HG03342 (cell line): ENCODE results near the gene ZNF195.
"Not testable (repeated sequence)": the region's sequence is repeated elsewhere in the genome, so short reads cannot be mapped to it uniquely, and the experiment has no call there.

Source experiments
- ATAC-seq: cut with Tn5 transposase; IDR thresholded peaks from one replicate; pipeline ENCODE4 v1.9.1; 2021; ENCODE audit warnings: mild to moderate bottlenecking, moderate library complexity; ENCODE audit not compliant: unreplicated experiment

Gene ZNF195

GRCh38 chr11:3402861-3403250, 23.9 kb upstream of the ZNF195 start:
- ATAC-seq, result not testable (repeated sequence)

DNA sequence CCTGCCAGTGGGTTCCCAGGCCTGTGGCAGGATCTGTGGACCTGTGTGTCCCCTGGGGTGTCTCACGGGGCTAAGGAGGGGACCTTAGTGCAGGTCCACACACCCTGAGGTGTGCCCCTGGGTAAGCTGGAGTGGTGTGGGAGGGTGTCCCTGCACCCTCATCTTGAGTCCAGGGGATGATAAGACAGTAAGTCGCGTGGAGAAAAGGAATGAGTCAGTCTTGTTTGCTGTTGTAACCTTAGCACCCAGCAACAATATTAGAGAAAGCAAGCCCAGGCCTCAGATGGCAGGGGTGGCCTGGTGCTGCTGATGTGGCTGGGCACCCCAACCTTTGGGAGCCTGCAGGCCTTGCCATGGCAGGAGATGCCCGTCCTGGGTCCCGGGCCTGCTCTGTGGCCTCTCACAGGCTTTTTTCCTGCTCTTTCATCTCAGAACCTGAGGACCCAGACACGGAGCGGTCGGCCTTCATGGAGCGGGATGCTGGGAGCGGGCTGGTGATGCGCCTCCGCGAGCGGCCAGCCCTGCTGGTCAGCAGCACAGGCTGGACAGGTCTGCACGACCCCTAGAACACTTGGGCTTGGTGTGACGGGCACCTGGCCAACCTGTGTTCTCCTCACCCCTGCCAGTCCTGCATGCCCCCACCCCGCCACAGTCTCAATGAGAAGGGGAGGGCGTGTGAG, 23.4 kb upstream of the ZNF195 start:
- ATAC-seq, result not testable (repeated sequence)

GRCh38 chr11:3401052-3401451, 22.1 kb upstream of the ZNF195 start:
- not testable (repeated sequence) for ATAC-seq

- ATAC-seq, result not testable (repeated sequence)
These were observed 19.6 kb upstream of the ZNF195 start for GRCh38 chr11:3398509-3398908.

DNA sequence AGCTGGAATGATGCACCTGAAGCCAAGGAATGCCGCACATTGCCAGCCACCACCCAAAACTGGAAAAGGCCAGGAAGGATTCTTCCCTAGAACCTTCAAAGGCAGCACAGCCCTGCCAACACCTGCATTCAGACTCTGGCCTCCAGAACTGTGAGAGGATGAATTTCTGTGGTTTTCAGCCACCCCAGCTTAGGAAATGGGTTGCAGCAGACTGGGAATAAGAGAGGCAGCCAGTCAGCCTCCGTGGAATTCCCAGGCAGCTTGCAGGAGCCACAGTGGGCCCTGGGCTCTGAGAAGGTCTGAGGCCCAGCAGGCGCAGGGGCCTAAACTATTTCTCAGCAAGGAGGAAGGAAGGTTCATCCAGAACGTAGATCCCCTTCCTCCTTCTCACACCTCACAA, 19.2 kb upstream of the ZNF195 start:
- not testable (repeated sequence) for ATAC-seq

DNA sequence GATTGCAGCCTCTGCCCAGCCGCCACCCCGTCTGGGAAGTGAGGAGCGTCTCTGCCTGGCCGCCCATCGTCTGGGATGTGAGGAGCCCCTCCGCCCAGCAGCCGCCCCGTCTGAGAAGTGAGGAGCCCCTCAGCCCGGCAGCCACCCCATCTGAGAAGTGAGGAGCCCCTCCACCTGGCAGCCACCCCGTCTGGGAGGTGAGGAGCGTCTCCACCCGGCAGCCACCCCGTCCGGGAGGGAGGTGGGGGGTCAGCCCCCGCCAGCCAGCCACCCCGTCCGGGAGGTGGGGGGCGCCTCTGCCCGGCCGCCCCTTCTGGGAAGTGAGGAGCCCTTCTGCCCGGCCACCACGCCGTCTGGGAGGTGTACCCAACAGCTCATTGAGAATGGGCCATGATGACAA, 18.3 kb upstream of the ZNF195 start:
- ATAC-seq, result not testable (repeated sequence)

- ATAC-seq, result not testable (repeated sequence)
These were observed 16.5 kb upstream of the ZNF195 start for GRCh38 chr11:3395468-3395867.

GRCh38 chr11:3394956-3395355, 16.0 kb upstream of the ZNF195 start:
- not testable (repeated sequence) for ATAC-seq

DNA sequence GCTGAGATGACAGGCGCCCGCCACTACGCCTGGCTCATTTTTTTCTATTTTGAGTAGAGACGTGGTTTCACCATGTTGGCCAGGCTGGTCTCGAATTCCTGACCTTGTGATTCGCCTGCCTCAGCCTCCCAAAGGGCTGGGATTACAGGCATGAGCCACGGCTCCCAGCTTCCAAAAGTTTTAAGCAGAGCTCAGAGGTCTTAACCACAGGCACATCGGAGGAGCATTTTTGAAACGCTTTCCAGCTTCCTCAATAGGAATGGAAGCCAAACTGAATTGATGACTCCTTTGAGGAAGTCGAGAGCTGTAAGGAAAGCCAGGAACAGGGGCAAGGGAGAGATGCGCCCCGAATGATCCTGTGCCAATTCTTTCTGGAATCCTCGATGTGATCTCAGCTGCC, 14.5 kb upstream of the ZNF195 start:
- ATAC-seq, result not testable (repeated sequence)

DNA sequence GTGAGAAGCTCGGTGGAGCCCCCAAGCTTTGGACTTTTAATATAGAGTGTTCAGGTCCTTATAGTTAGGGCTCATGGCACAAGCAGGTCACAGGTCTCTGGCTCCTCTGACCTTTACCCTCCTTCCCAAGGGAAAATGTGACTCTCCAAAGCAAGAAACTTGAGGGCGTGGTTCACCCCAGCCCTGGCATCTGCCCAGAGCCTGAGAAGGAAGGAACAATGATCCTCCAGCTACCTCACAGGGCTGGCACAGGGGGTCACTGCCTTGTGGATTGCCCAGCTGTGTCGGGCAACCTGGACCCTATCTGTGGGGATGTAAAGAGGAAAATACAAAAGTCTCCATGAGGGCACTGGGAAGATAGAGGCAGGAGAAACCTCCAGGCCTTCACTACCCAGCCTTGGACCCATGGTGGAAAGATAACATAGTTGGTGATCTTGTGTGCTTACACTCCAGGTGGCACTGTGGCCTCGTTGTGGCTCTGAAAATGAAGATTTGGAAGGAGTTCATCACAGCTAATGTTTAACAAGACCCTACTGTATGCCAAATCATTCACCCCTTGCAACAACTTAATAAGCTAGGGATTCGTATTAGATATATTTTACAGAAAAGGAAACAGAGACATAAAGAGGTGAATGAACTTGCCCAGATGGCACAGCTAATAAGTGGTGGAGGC, 3.8 kb upstream of the ZNF195 start:
- ATAC-seq, result no peak

DNA sequence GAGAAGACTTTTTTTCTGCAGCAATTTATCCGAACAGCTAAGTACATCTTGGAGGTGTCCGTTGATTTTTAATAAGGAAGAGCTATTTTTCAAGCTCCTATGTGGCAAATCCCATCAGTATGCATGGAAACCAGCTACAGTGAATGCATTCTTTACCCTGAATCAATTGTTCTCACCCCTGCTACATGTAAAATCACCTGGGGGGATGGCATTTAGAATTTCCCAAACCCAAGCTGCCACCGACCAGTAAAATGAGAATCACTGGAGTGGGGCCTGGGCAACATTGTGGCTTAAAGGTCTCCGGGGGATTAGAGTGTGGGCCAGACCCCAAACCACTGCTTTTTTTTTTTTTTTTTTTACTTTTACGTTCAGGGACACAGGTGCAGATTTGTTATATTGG, 2.8 kb upstream of the ZNF195 start:
- ATAC-seq, result no peak

- ATAC-seq, result no peak
These were observed 2.0 kb upstream of the ZNF195 start for GRCh38 chr11:3380706-3381545.

GRCh38 chr11:3375552-3375951, 3.4 kb downstream of the ZNF195 start:
- ATAC-seq, result no peak

- no peak for ATAC-seq
These were observed 8.6 kb downstream of the ZNF195 start for GRCh38 chr11:3370311-3370870.

GRCh38 chr11:3369366-3369765, 9.6 kb downstream of the ZNF195 start:
- no peak for ATAC-seq

DNA sequence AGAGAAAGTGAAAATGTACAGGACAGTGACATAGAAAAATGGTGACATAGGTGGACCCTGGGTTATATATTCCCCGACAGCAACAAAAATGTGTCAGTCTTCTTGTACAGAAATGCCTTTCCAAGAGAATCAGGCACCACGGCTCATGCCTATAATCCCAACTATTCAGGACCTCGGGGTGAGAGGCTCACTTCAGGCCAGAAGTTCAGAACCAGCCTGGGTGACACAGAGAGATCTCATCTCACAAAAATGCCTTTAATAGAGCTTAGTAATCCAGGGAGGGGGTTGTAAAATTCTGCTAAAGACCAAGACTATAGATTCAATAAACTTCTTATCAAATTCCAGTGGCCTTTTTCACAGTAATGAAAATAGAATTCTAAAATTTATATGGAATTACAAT, 10.7 kb downstream of the ZNF195 start:
- no peak for ATAC-seq

DNA sequence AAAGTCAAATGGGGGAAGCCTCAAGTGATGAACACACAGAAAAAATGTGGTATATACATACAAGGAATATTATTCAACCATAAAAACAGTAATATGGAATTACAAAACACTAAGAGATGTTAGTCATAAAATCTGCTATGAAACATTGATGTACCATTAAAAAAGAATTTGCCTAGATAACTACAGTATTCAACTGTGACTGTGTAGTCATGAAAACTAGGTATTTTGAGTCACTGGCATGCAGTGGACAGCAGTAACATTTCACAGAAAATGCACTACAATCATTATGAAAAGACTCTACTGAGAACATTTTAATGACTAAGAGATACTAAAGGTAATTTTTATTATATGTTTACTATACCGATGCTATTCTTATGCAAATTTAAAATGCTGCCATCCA, 11.7 kb downstream of the ZNF195 start:
- no peak for ATAC-seq

DNA sequence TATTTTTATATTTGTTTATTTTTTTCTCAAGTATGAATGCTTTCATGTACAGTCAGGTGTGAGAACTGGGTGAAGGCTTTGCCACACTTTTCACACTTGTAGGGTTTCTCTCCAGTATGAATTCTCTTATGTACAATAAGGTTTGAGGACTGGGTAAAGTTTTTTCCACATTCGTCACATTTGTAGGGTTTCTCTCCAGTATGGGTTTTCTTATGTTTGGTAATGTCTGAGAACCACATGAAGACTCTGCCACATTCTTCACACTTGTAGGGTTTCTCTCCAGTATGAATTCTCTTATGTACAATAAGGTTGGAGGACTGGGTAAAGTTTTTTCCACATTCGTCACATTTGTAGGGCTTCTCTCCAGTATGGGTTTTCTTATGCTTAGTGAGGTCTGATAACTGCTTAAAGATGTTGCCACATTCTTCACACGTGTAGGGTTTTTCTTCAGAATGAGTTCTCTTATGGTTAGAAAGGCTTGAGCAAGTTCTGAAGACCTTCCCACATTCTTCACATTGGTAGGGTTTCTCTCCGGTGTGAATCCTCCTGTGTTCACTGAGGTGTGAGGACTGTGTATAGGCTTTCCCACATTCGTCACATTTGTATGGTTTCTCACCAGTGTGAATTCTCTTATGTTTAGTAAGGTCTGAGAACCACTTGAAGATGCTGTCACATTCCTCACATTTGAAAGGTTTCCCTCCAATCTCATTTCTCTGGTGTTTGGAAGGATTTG, 19.7 kb downstream of the ZNF195 start:
- no peak for ATAC-seq

- ATAC-seq, result no peak
These were observed 20.8 kb downstream of the ZNF195 start for GRCh38 chr11:3357994-3358676.

- ATAC-seq, result no peak
These were observed 21.6 kb downstream of the ZNF195 start for GRCh38 chr11:3357302-3357701.
